ENCODE data around the gene STAT6. TPM values are rescaled to one million over a fixed set of nuclear protein-coding genes. Genes with fewer than 3 reads are reported as not detected.

The STAT6 gene
- total RNA-seq, 1 experiment from 2014 or later = 44.2 TPM

GRCh38 chr12:57098546-57098945 lies 12.6 kb downstream of the STAT6 start:
- Histone ChIP-seq H3K4me1 (peaks cover 14% of the 10 kb centered on the region), H3K4me3 (ENCODE audit: low read depth, low read length) (no peak overlapping the region), H3K36me3 (ENCODE audit: control insufficient read depth, insufficient read depth, low read length) (peaks cover 3% of the 10 kb centered on the region; the same call in 1 of the 2 replicates), H3K27me3 (replicated peaks; ENCODE audit: control insufficient read depth, insufficient read depth, low read length) (no peaks in the 10 kb centered on the region), H3K9me3 (no peaks in the 10 kb centered on the region)
- no TSS peak for BruUV-seq (replicated peaks)
- DNase-seq = no peak
- no peaks in the 10 kb centered on the region for H3K27me3 Mint-ChIP-seq (ENCODE audit: insufficient read depth, unreplicated experiment)
- intact Hi-C loops (cut with micrococcal nuclease; ENCODE audit: unreplicated experiment) = no loop called here
- TF ChIP-seq CTCF (IDR thresholded peaks at IDR 0.05; ENCODE audit: insufficient read depth in 1 of 2, low read depth in 1 of 2, low read length in 1 of 2, severe bottlenecking in 1 of 2, unreplicated experiment in 1 of 2) = no peak
- H3K36me3 Mint-ChIP-seq (ENCODE audit: insufficient read depth, unreplicated experiment) = peaks cover 29% of the 10 kb centered on the region
- H3K4me1 Mint-ChIP-seq (ENCODE audit: low read depth, unreplicated experiment) = peaks cover 7% of the 10 kb centered on the region
- CTCF ChIA-PET = interaction anchor here (0.5 to 3.9 kb wide), 4 partner anchors 14 to 75 kb away, joined by 3 to 19 read pairs (median 8); partner anchors contain the start of gene STAT6
- no peak overlapping the region for H3K27ac Mint-ChIP-seq (ENCODE audit: unreplicated experiment)
- no peak overlapping the region for H3K4me3 Mint-ChIP-seq (ENCODE audit: unreplicated experiment)
- POLR2A ChIA-PET = no interaction called here
- H3K9me3 Mint-ChIP-seq (ENCODE audit: unreplicated experiment) = no peaks in the 10 kb centered on the region

GRCh38 chr12:57097554-57097835 lies 13.7 kb downstream of the STAT6 start:
- no peaks in the 10 kb centered on the region for H3K27me3 ChIP-seq (replicated peaks; ENCODE audit: control insufficient read depth, insufficient read depth, low read length)
- Mint-ChIP-seq H3K27ac (ENCODE audit: unreplicated experiment) (no peak overlapping the region), H3K4me3 (ENCODE audit: unreplicated experiment) (no peak overlapping the region), H3K9me3 (ENCODE audit: unreplicated experiment) (no peaks in the 10 kb centered on the region), H3K36me3 (ENCODE audit: insufficient read depth, unreplicated experiment) (peaks cover 39% of the 10 kb centered on the region), H3K4me1 (ENCODE audit: low read depth, unreplicated experiment) (peaks cover 9% of the 10 kb centered on the region), H3K27me3 (ENCODE audit: insufficient read depth, unreplicated experiment) (no peaks in the 10 kb centered on the region)
- no peaks in the 10 kb centered on the region for H3K9me3 ChIP-seq
- no peak overlapping the region for H3K4me3 ChIP-seq (ENCODE audit: low read depth, low read length)
- H3K36me3 ChIP-seq (ENCODE audit: control insufficient read depth, insufficient read depth, low read length) = peaks cover 3% of the 10 kb centered on the region; the same call in 1 of the 2 replicates
- POLR2A ChIA-PET = no interaction called here
- no TSS peak for BruUV-seq (replicated peaks)
- H3K4me1 ChIP-seq = peaks cover 15% of the 10 kb centered on the region
- intact Hi-C loops (cut with micrococcal nuclease; ENCODE audit: unreplicated experiment) = no loop called here
- TF ChIP-seq CTCF (IDR thresholded peaks at IDR 0.05; ENCODE audit: insufficient read depth in 1 of 2, low read depth in 1 of 2, low read length in 1 of 2, severe bottlenecking in 1 of 2, unreplicated experiment in 1 of 2) = no peak
- CTCF ChIA-PET = interaction anchor here (1.0 to 3.9 kb wide), 3 partner anchors 15 to 28 kb away, joined by 3 to 19 read pairs (median 3); partner anchors contain the start of gene STAT6
- DNase-seq = no peak

GRCh38 chr12:57096748-57097553 lies 14.2 kb downstream of the STAT6 start:
- H3K4me1 Mint-ChIP-seq (ENCODE audit: low read depth, unreplicated experiment) = peaks cover 9% of the 10 kb centered on the region
- intact Hi-C loops (cut with micrococcal nuclease; ENCODE audit: unreplicated experiment) = no loop called here
- no peak overlapping the region for H3K4me3 ChIP-seq (ENCODE audit: low read depth, low read length)
- H3K4me1 ChIP-seq = peaks cover 10% of the 10 kb centered on the region
- no peaks in the 10 kb centered on the region for H3K27me3 Mint-ChIP-seq (ENCODE audit: insufficient read depth, unreplicated experiment)
- DNase-seq = no peak
- no TSS peak for BruUV-seq (replicated peaks)
- no peak overlapping the region for H3K27ac Mint-ChIP-seq (ENCODE audit: unreplicated experiment)
- POLR2A ChIA-PET = interaction anchor here (0.6 kb wide), 2 partner anchors 9 to 29 kb away, joined by 4 to 12 read pairs; no protein-coding TSS in a partner anchor
- no peaks in the 10 kb centered on the region for H3K9me3 ChIP-seq
- no peaks in the 10 kb centered on the region for H3K27me3 ChIP-seq (replicated peaks; ENCODE audit: control insufficient read depth, insufficient read depth, low read length)
- CTCF ChIA-PET = interaction anchor here (1.0 to 3.9 kb wide), 2 partner anchors 15 to 28 kb away, joined by 3 to 19 read pairs; partner anchors contain the start of gene STAT6
- peaks cover 4% of the 10 kb centered on the region; the same call in 1 of the 2 replicates for H3K36me3 ChIP-seq (ENCODE audit: control insufficient read depth, insufficient read depth, low read length)
- no peaks in the 10 kb centered on the region for H3K9me3 Mint-ChIP-seq (ENCODE audit: unreplicated experiment)
- H3K4me3 Mint-ChIP-seq (ENCODE audit: unreplicated experiment) = no peak overlapping the region
- TF ChIP-seq CTCF (IDR thresholded peaks at IDR 0.05; ENCODE audit: insufficient read depth in 1 of 2, low read depth in 1 of 2, low read length in 1 of 2, severe bottlenecking in 1 of 2, unreplicated experiment in 1 of 2) = no peak
- H3K36me3 Mint-ChIP-seq (ENCODE audit: insufficient read depth, unreplicated experiment) = peaks cover 37% of the 10 kb centered on the region
